Nephron (organoid): ENCODE data around the gene TAS2R8.

Experiments used
- H3K27ac Mint-ChIP-seq, 3 experiments: 2 replicates each; pipeline ENCODE4 v1.8.0; 2020; ENCODE audit warnings: mixed read lengths in 3 of 3, mild to moderate bottlenecking in 2 of 3, moderate library complexity in 1 of 3
- H3K27me3 Mint-ChIP-seq: 2 replicates; pipeline ENCODE4 v1.8.0; 2021; ENCODE audit warnings: low read depth, mild to moderate bottlenecking, moderate library complexity, mixed read lengths
- H3K36me3 Mint-ChIP-seq: 2 replicates; pipeline ENCODE4 v1.8.0; 2020; ENCODE audit warnings: low read depth, mixed read lengths
- H3K4me1 Mint-ChIP-seq: 2 replicates; pipeline ENCODE4 v1.8.0; 2020; ENCODE audit warnings: mixed read lengths
- H3K4me3 Mint-ChIP-seq, 3 experiments: 2 replicates each; pipeline ENCODE4 v1.8.0; 2020; ENCODE audit warnings: mild to moderate bottlenecking in 3 of 3, mixed read lengths in 3 of 3, moderate library complexity in 2 of 3
- H3K9me3 Mint-ChIP-seq: 2 replicates; pipeline ENCODE4 v1.8.0; 2020; ENCODE audit warnings: mixed read lengths
- TF ChIP-seq, protein P1 (sequence below), 3 experiments: fragments of 200-600 bp; sonication (generic); IDR thresholded peaks; one replicate each; pipeline ENCODE4 v1.5.0; 2021; ENCODE audit warnings: antibody characterized with exemption in 3 of 3; ENCODE audit not compliant: unreplicated experiment in 3 of 3

The TAS2R8 gene

DNA sequence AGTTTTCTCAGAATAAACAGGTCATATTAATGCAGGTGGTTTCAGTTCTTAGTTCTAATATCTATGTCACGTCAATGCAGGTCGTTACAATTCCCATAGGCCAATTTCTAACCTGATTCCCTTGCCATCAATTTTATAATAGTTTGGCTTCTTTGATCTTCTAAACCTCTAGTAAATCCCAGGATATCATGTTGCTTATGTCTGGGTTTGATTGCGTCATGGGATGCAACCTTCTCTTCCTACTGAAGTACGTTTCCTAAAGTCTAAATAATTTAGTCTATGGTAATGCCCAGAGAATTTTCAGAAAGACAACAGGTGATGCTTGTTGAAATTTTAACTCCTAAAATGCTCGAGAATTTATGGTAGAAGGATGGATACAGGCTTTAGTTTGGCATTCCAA lies 23.8 kb downstream of the TAS2R8 start:
- Mint-ChIP-seq H3K4me3 (no peak overlapping the region), H3K9me3 (no peaks in the 10 kb centered on the region), H3K4me1 (no peaks in the 10 kb centered on the region), H3K27me3 (no peaks in the 10 kb centered on the region), H3K27ac (no peak overlapping the region), H3K36me3 (no peaks in the 10 kb centered on the region)
- TF ChIP-seq, protein P1, sequence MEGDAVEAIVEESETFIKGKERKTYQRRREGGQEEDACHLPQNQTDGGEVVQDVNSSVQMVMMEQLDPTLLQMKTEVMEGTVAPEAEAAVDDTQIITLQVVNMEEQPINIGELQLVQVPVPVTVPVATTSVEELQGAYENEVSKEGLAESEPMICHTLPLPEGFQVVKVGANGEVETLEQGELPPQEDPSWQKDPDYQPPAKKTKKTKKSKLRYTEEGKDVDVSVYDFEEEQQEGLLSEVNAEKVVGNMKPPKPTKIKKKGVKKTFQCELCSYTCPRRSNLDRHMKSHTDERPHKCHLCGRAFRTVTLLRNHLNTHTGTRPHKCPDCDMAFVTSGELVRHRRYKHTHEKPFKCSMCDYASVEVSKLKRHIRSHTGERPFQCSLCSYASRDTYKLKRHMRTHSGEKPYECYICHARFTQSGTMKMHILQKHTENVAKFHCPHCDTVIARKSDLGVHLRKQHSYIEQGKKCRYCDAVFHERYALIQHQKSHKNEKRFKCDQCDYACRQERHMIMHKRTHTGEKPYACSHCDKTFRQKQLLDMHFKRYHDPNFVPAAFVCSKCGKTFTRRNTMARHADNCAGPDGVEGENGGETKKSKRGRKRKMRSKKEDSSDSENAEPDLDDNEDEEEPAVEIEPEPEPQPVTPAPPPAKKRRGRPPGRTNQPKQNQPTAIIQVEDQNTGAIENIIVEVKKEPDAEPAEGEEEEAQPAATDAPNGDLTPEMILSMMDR (IDR thresholded peaks at IDR 0.05; ENCODE audit: unreplicated experiment in 3 of 3), result no peak

DNA sequence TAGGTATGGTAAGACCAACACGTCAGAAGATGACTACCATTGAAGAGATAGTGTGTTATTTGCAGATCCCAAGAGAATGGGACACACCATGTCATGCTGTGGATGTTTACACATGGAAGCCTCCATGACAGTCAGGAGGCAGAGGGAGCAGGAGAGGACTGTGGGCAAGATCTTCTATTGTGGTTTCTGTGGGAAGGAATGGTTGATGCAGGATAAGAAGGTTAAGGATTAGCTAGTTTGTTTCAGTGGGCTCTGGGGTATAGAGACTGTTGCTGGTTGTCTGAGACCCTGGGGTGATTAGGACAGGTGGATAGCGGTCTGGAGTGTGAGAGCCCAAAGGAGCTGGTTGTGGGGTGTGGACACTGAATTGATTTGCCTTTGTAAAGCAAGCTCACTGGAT lies 28.0 kb downstream of the TAS2R8 start:
- H3K36me3 Mint-ChIP-seq, result no peaks in the 10 kb centered on the region
- TF ChIP-seq, protein P1 (IDR thresholded peaks at IDR 0.05; ENCODE audit: unreplicated experiment in 3 of 3), result no peak
- no peak overlapping the region for H3K27ac Mint-ChIP-seq

GRCh38 chr12:10771132-10771733 lies 35.9 kb downstream of the TAS2R8 start:
- Mint-ChIP-seq H3K4me1 (no peaks in the 10 kb centered on the region), H3K27me3 (peaks cover 15% of the 10 kb centered on the region), H3K4me3 (no peak overlapping the region), H3K27ac (no peak overlapping the region), H3K9me3 (no peaks in the 10 kb centered on the region), H3K36me3 (no peaks in the 10 kb centered on the region)
- TF ChIP-seq, protein P1 (IDR thresholded peaks at IDR 0.05; ENCODE audit: unreplicated experiment in 3 of 3), result peak; percentile 60 to 73 (median 61)

More for the DNA sequence above, 28.0 kb downstream of the TAS2R8 start:
- no peak overlapping the region for H3K4me3 Mint-ChIP-seq
- H3K9me3 Mint-ChIP-seq, result no peaks in the 10 kb centered on the region
- H3K4me1 Mint-ChIP-seq, result no peaks in the 10 kb centered on the region
- H3K27me3 Mint-ChIP-seq, result no peaks in the 10 kb centered on the region

DNA sequence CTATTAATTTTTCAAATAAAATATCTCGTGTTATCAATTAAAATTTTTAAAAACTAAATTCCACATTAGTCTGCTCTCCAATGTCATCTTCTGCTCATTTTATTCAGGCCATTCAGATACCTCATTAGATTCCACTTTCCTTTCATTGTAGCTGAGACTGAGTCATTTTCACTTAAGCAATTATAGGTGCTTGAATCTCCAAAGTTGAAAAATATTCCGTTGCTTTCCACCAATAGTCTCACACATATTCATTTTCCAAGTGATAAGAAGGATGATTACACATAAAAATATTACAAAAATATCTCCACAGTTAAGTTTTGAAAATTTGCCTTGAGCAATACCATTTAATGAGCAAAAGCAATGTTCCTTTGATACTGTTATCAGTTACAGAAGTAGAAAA lies 47.4 kb downstream of the TAS2R8 start:
- TF ChIP-seq, protein P1 (IDR thresholded peaks at IDR 0.05; ENCODE audit: unreplicated experiment in 3 of 3), result no peak
- Mint-ChIP-seq H3K27ac (no peak overlapping the region), H3K27me3 (no peaks in the 10 kb centered on the region), H3K4me3 (no peak overlapping the region), H3K36me3 (no peaks in the 10 kb centered on the region), H3K4me1 (no peaks in the 10 kb centered on the region), H3K9me3 (peaks cover 10% of the 10 kb centered on the region)

DNA sequence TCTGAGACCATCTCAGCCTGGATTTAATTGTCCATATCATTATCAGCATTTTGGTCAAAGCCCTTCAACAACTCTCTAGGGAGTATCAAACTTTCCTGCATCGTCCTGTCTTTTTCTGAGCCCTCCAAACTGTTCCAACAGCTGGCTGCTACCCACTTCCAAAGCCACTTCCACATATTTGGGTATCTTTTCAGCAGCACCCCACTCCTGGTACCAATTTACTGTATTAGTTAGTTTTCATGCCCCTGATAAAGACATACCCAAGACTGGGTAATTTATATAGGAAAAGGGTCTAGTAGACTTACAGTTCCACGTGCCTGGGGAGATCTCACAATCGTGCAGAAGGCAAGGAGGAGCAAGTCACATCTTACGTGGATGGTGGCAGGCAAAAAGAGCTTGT lies 50.9 kb downstream of the TAS2R8 start:
- Mint-ChIP-seq H3K36me3 (no peaks in the 10 kb centered on the region), H3K4me3 (no peak overlapping the region), H3K27ac (no peak overlapping the region), H3K4me1 (no peaks in the 10 kb centered on the region), H3K9me3 (peaks cover 10% of the 10 kb centered on the region), H3K27me3 (no peaks in the 10 kb centered on the region)
- TF ChIP-seq, protein P1 (IDR thresholded peaks at IDR 0.05; ENCODE audit: unreplicated experiment in 3 of 3), result no peak
